Measurements from ENCODE around the gene ZBTB49.
"Not testable (repeated sequence)": the region's sequence is repeated elsewhere in the genome, so short reads cannot be mapped to it uniquely, and the experiment has no call there.

Gene ZBTB49

GRCh38 chr4:4326166-4326565 lies 36.1 kb downstream of the ZBTB49 start:
- DNase-seq (ENCODE audit: low read depth in 2 of 2): no peak

- no peak for DNase-seq (ENCODE audit: low read depth in 2 of 2)
Observed at GRCh38 chr4:4327652-4328121, 37.6 kb downstream of the ZBTB49 start.

GRCh38 chr4:4328206-4328605 lies 38.2 kb downstream of the ZBTB49 start:
- no peak for DNase-seq (ENCODE audit: low read depth in 2 of 2)

GRCh38 chr4:4328840-4329239 lies 38.8 kb downstream of the ZBTB49 start:
- no peak for DNase-seq (ENCODE audit: low read depth in 2 of 2)

- DNase-seq (ENCODE audit: low read depth in 2 of 2): no peak
Observed at GRCh38 chr4:4329496-4329895, 39.4 kb downstream of the ZBTB49 start.

GRCh38 chr4:4330794-4331193 lies 40.7 kb downstream of the ZBTB49 start:
- no peak for DNase-seq (ENCODE audit: low read depth in 2 of 2)

- DNase-seq (ENCODE audit: low read depth in 2 of 2): no peak
Observed at GRCh38 chr4:4332529-4332928, 42.5 kb downstream of the ZBTB49 start.

GRCh38 chr4:4333265-4333706 lies 43.2 kb downstream of the ZBTB49 start:
- DNase-seq (ENCODE audit: low read depth in 2 of 2): no peak

- peak; percentile 42 to 47 for DNase-seq (ENCODE audit: low read depth in 2 of 2)
Observed at GRCh38 chr4:4334798-4335520, 44.9 kb downstream of the ZBTB49 start.

GRCh38 chr4:4338210-4339001 lies 48.4 kb downstream of the ZBTB49 start:
- no peak for DNase-seq (ENCODE audit: low read depth in 2 of 2)

- no peak for DNase-seq (ENCODE audit: low read depth in 2 of 2)
Observed at GRCh38 chr4:4339504-4340085, 49.5 kb downstream of the ZBTB49 start.

GRCh38 chr4:4341861-4342650 lies 52.0 kb downstream of the ZBTB49 start:
- no peak for DNase-seq (ENCODE audit: low read depth in 2 of 2)

GRCh38 chr4:4343038-4343437 lies 53.0 kb downstream of the ZBTB49 start:
- no peak for DNase-seq (ENCODE audit: low read depth in 2 of 2)

- no peak for DNase-seq (ENCODE audit: low read depth in 2 of 2)
Observed at GRCh38 chr4:4344915-4345527, 55.0 kb downstream of the ZBTB49 start.

GRCh38 chr4:4347585-4347984 lies 57.5 kb downstream of the ZBTB49 start:
- no peak for DNase-seq (ENCODE audit: low read depth in 2 of 2)

- DNase-seq (ENCODE audit: low read depth in 2 of 2): not testable (repeated sequence)
Observed at GRCh38 chr4:4348585-4348984, 58.5 kb downstream of the ZBTB49 start.

GRCh38 chr4:4349867-4350266 lies 59.8 kb downstream of the ZBTB49 start:
- DNase-seq (ENCODE audit: low read depth in 2 of 2): no peak

GRCh38 chr4:4350909-4351308 lies 60.9 kb downstream of the ZBTB49 start:
- DNase-seq (ENCODE audit: low read depth in 2 of 2): no peak

GRCh38 chr4:4355302-4355701 lies 65.3 kb downstream of the ZBTB49 start:
- no peak for DNase-seq (ENCODE audit: low read depth in 2 of 2)

GRCh38 chr4:4356106-4357041 lies 66.3 kb downstream of the ZBTB49 start:
- no peak for DNase-seq (ENCODE audit: low read depth in 2 of 2)

All from stimulated activated CD8-positive, alpha-beta memory T cell treated with anti-CD3 and anti-CD28 coated beads, Interleukin-15, amount 100 ng/mL, for 4 hours (primary cell).